Trophoblast cell (in vitro differentiated cells and primary cell): Measurements from ENCODE around the gene NFIC.

Experiments used
- DNase-seq, 2 donors: peaks; one replicate each; pipeline ENCODE4 v3.0.0-alpha.2; 2016
- H2AFZ ChIP-seq: 2 replicates; pipeline ENCODE4 v1.6.1; 2013; ENCODE audit warnings: low read length, moderate library complexity, mild to moderate bottlenecking; ENCODE audit not compliant: insufficient read depth, poor library complexity
- H2AK5ac ChIP-seq: 2 replicates; pipeline ENCODE4 v1.6.1; 2013; ENCODE audit warnings: mild to moderate bottlenecking, low read length
- H2BK120ac ChIP-seq: 2 replicates; pipeline ENCODE4 v1.6.1; 2013; ENCODE audit warnings: low read length, mild to moderate bottlenecking, moderate library complexity; ENCODE audit not compliant: insufficient read depth, poor library complexity
- H2BK12ac ChIP-seq: 2 replicates; pipeline ENCODE4 v1.6.1; 2013; ENCODE audit warnings: mild to moderate bottlenecking, low read length, moderate library complexity
- H2BK5ac ChIP-seq: 2 replicates; pipeline ENCODE4 v1.6.1; 2013; ENCODE audit warnings: low read length, low read depth, moderate library complexity, mild to moderate bottlenecking; ENCODE audit not compliant: poor library complexity
- H3K14ac ChIP-seq: 2 replicates; pipeline ENCODE4 v1.6.1; 2013; ENCODE audit warnings: mild to moderate bottlenecking, low read length
- H3K18ac ChIP-seq: 2 replicates; pipeline ENCODE4 v1.6.1; 2013; ENCODE audit warnings: mild to moderate bottlenecking, low read length
- H3K23ac ChIP-seq: 2 replicates; pipeline ENCODE4 v1.6.1; 2013; ENCODE audit warnings: low read length
- H3K27ac ChIP-seq: 2 replicates; pipeline ENCODE4 v1.5.1; 2013; ENCODE audit warnings: low read depth, mild to moderate bottlenecking, inconsistent platforms, low read length, moderate library complexity
- H3K27me3 ChIP-seq: 2 replicates; pipeline ENCODE4 v1.6.1; 2013; ENCODE audit warnings: inconsistent platforms, mild to moderate bottlenecking, low read length, moderate library complexity; ENCODE audit not compliant: insufficient read depth
- H3K36me3 ChIP-seq, 2 experiments: 1 replicate in 1 of 2; 2 replicates in 1 of 2; pipeline ENCODE4 v1.6.1; 2013; ENCODE audit warnings: low read length in 2 of 2, mild to moderate bottlenecking in 2 of 2, moderate library complexity in 1 of 2; ENCODE audit not compliant: insufficient read depth in 2 of 2, control insufficient read depth in 1 of 2
- H3K4ac ChIP-seq: 2 replicates; pipeline ENCODE4 v1.6.1; 2013; ENCODE audit warnings: low read depth, mild to moderate bottlenecking, low read length, moderate library complexity
- H3K4me1 ChIP-seq, 2 experiments: 1 replicate in 1 of 2; 2 replicates in 1 of 2; pipeline ENCODE4 v1.6.1; 2013; ENCODE audit warnings: low read length in 2 of 2, mild to moderate bottlenecking in 2 of 2, moderate library complexity in 1 of 2; ENCODE audit not compliant: insufficient read depth in 2 of 2, control insufficient read depth in 1 of 2
- H3K4me2 ChIP-seq: 2 replicates; pipeline ENCODE4 v1.6.1; 2013; ENCODE audit warnings: inconsistent platforms, mild to moderate bottlenecking, low read length, moderate library complexity
- H3K4me3 ChIP-seq: 2 replicates; pipeline ENCODE4 v1.5.1; 2013; ENCODE audit warnings: mild to moderate bottlenecking, low read depth, low read length, inconsistent platforms
- H3K79me1 ChIP-seq: one replicate; pipeline ENCODE4 v1.6.1; 2013; ENCODE audit warnings: low read length
- H3K79me2 ChIP-seq: 2 replicates; pipeline ENCODE4 v1.6.1; 2013; ENCODE audit warnings: low read length, mild to moderate bottlenecking; ENCODE audit not compliant: control insufficient read depth, insufficient read depth, poor library complexity
- H3K9ac ChIP-seq: 2 replicates; pipeline ENCODE4 v1.6.1; 2013; ENCODE audit warnings: mild to moderate bottlenecking, low read length
- H3K9me3 ChIP-seq: 2 replicates; pipeline ENCODE4 v1.6.1; 2013; ENCODE audit warnings: low read depth, mild to moderate bottlenecking, control low read depth, inconsistent platforms, low read length; ENCODE audit not compliant: insufficient read depth
- H4K12ac ChIP-seq: 2 replicates; pipeline ENCODE4 v1.6.1; 2013; ENCODE audit warnings: low read depth, mild to moderate bottlenecking, low read length, moderate library complexity
- H4K8ac ChIP-seq: 2 replicates; pipeline ENCODE4 v1.6.1; 2013; ENCODE audit warnings: low read depth, mild to moderate bottlenecking, low read length, moderate library complexity
- H4K91ac ChIP-seq: one replicate; pipeline ENCODE4 v1.6.1; 2013; ENCODE audit warnings: low read depth, mild to moderate bottlenecking, low read length, moderate library complexity
- WGBS: extraction: QIAGEN DNeasy Blood & Tissue Kit; methylation state at CpG from one replicate; pipeline ENCODE4 v1.1.7; 2013; ENCODE audit warnings: missing lambda C conversion rate; ENCODE audit not compliant: insufficient read length, insufficient coverage; ENCODE audit errors: extremely low coverage; 5-methylcytosine and 5-hydroxymethylcytosine counted together

The NFIC gene

DNA sequence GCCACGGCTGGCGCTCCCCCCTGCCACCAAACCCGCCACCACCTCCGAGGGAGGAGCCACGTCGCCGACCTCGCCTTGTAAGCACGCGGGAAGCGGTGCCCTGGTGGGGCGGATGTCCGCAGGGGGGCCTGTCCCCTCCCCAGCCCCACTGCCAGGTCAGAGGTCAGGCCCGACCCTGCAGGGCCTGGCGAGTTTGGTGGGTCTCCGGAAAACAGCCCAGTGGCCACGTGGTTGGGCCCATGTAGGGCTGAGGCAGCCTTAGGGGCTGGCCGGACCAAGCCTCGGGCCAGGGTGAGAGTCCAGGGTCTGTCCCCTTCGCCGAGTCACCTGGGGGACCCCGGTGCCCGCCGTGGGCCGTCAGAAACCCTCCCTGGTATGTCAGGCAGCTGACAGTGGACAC, 87.5 kb downstream of the NFIC start:
- Histone ChIP-seq H3K4me1 (peaks cover 0 to 12% of the 10 kb centered on the region in 2 experiments), H3K27ac (no peak overlapping the region), H4K12ac (no peak overlapping the region), H3K36me3 (no peaks in the 10 kb centered on the region), H3K9me3 (no peaks in the 10 kb centered on the region), H2AFZ (no peak overlapping the region), H2AK5ac (no peak overlapping the region), H3K79me1 (no peaks in the 10 kb centered on the region), H4K91ac (no peak overlapping the region), H3K4me2 (no peak overlapping the region), H3K14ac (no peak overlapping the region), H2BK120ac (no peak overlapping the region), H3K9ac (no peak overlapping the region), H2BK12ac (no peak overlapping the region), H4K8ac (no peak overlapping the region), H3K4ac (no peak overlapping the region), H3K23ac (no peak overlapping the region), H3K27me3 (no peaks in the 10 kb centered on the region), H3K79me2 (no peaks in the 10 kb centered on the region), H3K18ac (no peak overlapping the region), H3K4me3 (no peak overlapping the region), H2BK5ac (no peak overlapping the region)
- DNase-seq: no peak
- WGBS: no CpG with 5 or more reads among the region's 25 CpGs

DNA sequence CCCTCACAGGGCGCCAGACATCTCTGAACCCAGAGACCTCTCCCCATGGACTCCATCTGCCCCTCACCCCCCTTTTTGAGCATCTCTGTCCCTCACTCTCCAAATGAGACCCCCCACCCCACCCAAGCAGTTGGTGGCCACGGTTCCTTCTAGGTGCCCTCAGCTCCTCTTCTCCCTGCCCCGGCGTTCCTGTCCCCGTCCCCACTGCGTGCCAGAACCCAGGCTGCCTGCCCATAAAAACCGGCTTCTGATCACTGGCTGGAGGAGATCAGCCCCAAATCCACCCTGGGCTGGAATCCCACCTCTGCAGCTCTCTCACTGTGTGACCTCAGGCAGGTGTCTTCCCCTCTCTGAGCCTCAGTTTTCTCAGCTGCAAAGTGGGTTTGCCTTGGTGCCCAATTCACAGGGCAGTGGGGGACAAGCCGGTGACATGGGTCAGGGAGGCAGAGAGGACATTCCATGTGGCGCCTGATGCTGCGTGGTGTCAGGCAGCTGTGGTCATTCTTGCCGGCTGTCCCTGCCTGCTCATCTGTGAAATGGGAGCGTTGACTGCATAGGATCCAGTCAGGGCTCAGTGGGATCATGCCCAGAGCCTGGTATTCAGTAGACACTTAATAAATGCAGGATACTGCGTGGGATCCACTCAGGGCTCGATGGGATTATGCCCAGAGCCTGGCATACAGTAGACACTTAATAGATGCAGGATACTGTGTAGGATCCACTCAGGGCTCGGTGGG, 88.4 kb downstream of the NFIC start:
- no CpG with 5 or more reads among the region's 15 CpGs for WGBS

DNA sequence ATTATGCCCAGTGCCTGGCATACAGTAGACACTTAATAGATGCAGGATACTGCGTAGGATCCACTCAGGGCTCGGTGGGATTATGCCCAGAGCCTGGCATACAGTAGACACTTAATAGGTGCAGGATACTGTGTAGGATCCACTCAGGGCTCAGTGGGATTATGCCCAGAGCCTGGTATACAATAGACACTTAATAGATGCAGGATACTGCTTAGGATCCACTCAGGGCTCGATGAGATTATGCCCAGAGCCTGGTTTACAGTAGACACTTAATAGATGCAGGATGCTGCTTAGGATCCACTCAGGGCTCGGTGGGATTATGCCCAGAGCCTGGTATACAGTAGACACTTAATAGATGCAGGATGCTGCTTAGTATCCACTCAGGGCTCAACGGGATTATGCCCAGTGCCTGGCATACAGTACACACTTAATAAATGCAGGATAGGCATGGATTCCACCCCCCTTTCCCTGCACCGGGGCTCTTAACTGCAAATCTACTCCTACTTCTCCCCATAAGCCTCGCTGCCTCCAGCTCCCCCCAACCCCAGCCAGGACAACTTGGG, 89.1 kb downstream of the NFIC start:
- Histone ChIP-seq H3K4me1 (peaks cover 2 to 12% of the 10 kb centered on the region in 2 experiments), H3K79me1 (no peaks in the 10 kb centered on the region), H3K36me3 (no peaks in the 10 kb centered on the region), H3K18ac (no peak overlapping the region), H4K91ac (no peak overlapping the region), H2AK5ac (no peak overlapping the region), H3K23ac (no peak overlapping the region), H3K4me2 (no peak overlapping the region), H3K9me3 (no peaks in the 10 kb centered on the region), H3K27ac (no peak overlapping the region), H2BK5ac (no peak overlapping the region), H2BK12ac (no peak overlapping the region), H3K27me3 (peaks cover 4% of the 10 kb centered on the region), H4K8ac (no peak overlapping the region), H3K4me3 (no peak overlapping the region), H3K4ac (no peak overlapping the region), H4K12ac (no peak overlapping the region), H3K79me2 (no peaks in the 10 kb centered on the region), H3K14ac (no peak overlapping the region), H3K9ac (no peak overlapping the region), H2BK120ac (no peak overlapping the region), H2AFZ (no peak overlapping the region)
- DNase-seq: no peak
- no CpG with 5 or more reads among the region's 7 CpGs for whole genome bisulfite sequencing

More for the DNA sequence above, 88.4 kb downstream of the NFIC start:
- H4K91ac ChIP-seq: no peak overlapping the region
- H3K4me2 ChIP-seq: no peak overlapping the region
- H3K14ac ChIP-seq: no peak overlapping the region
- H3K79me2 ChIP-seq: no peaks in the 10 kb centered on the region
- no peak overlapping the region for H3K27ac ChIP-seq
- no peaks in the 10 kb centered on the region for H3K9me3 ChIP-seq
- no peak overlapping the region for H4K8ac ChIP-seq
- no peak overlapping the region for H3K18ac ChIP-seq
- no peak overlapping the region for H2BK120ac ChIP-seq
- H2BK5ac ChIP-seq: no peak overlapping the region
- H3K23ac ChIP-seq: no peak overlapping the region
- H3K36me3 ChIP-seq: no peaks in the 10 kb centered on the region
- H3K27me3 ChIP-seq: no peaks in the 10 kb centered on the region
- H3K4me3 ChIP-seq: no peak overlapping the region
- H4K12ac ChIP-seq: no peak overlapping the region
- peaks cover 2 to 12% of the 10 kb centered on the region in 2 experiments for H3K4me1 ChIP-seq
- no peak for DNase-seq
- no peak overlapping the region for H2AFZ ChIP-seq
- H3K79me1 ChIP-seq: no peaks in the 10 kb centered on the region
- no peak overlapping the region for H2AK5ac ChIP-seq
- H2BK12ac ChIP-seq: no peak overlapping the region
- H3K4ac ChIP-seq: no peak overlapping the region
- H3K9ac ChIP-seq: no peak overlapping the region

DNA sequence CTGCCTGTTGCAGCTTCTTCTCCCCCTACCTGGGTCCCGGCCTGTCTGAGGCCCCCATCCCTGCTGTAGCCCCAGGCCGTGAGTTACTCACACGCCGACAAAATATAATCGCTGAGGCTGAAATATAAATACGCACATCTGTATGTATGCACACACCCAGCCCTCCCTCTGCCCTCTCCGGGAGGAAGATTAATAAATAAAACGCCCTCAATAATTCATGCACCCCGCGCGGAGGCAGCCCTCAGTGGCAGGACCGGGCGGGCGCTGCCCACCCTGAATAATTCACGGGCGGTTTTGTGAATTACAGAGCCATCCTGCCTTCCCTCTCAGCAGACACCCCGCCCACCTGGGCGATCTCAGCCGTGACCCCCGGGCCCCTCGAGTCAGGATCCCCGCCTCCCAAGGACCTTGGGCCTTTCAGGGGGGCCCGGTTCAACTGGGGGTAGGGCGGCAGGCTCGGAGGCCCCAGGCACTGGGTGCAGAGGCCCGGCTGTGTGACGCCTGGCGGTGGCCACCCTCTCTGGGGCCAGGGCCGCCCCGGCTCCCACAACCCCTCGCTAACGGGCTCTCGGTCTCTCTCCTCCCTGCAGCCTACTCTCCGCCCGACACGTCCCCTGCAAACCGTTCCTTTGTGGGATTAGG, 89.7 kb downstream of the NFIC start:
- H4K91ac ChIP-seq: no peak overlapping the region
- H2BK12ac ChIP-seq: no peak overlapping the region
- no peak overlapping the region for H2BK5ac ChIP-seq
- H4K12ac ChIP-seq: no peak overlapping the region
- H3K23ac ChIP-seq: no peak overlapping the region
- no peak for DNase-seq
- no peak overlapping the region for H3K9ac ChIP-seq
- no peaks in the 10 kb centered on the region for H3K9me3 ChIP-seq
- H3K79me1 ChIP-seq: no peaks in the 10 kb centered on the region
- H3K27ac ChIP-seq: no peak overlapping the region
- H3K79me2 ChIP-seq: no peaks in the 10 kb centered on the region
- no peak overlapping the region for H3K18ac ChIP-seq
- H2AK5ac ChIP-seq: no peak overlapping the region
- no peak overlapping the region for H3K4ac ChIP-seq
- no peaks in the 10 kb centered on the region for H3K36me3 ChIP-seq
- peaks cover 4% of the 10 kb centered on the region for H3K27me3 ChIP-seq
- H2BK120ac ChIP-seq: no peak overlapping the region
- no CpG with 5 or more reads among the region's 37 CpGs for WGBS
- no peak overlapping the region for H3K4me2 ChIP-seq
- no peak overlapping the region for H2AFZ ChIP-seq
- H3K14ac ChIP-seq: no peak overlapping the region
- no peak overlapping the region for H4K8ac ChIP-seq
- no peak overlapping the region for H3K4me3 ChIP-seq
- H3K4me1 ChIP-seq: peaks cover 2 to 12% of the 10 kb centered on the region in 2 experiments
